GM18951 (cell line): ENCODE results near the gene CTXND1.
A peak's percentile ranks its signal among the peaks of the same experiment; 100 is the strongest.

Source experiments
- POLR2A ChIP-seq: IDR thresholded peaks from 4 replicates; pipeline ENCODE4 v1.6.1; 2011; ENCODE audit warnings: mild to moderate bottlenecking; ENCODE audit not compliant: insufficient read length, insufficient read depth; ENCODE audit errors: extremely low read depth
- in situ Hi-C: fragments of 300-500 bp; cut with MboI; formaldehyde crosslinking; loops from one replicate; pipeline ENCODE4 v1.12.0; 2022; ENCODE audit warnings: low sequenced_read_pairs, mixed read lengths, inconsistent platforms; ENCODE audit not compliant: unreplicated experiment

The CTXND1 gene

DNA sequence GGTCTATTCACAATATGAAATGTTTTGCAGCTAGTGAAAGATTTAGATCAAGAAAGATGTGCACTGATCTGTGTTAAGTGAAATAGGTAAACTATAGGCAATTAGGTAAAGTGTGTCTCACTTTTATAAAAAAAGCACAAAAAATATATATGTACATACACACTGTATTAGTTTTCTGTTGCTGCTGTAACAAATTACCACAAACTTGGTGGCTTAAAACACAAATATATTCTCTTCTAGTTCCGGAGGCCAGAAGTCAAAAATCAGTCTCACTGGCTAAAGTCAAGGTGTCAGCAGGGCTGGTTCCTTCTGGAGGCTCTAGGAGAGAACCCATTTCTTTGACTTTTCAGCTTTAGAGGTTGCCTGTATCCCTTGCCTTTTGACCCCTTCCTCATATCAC, 88.1 kb downstream of the CTXND1 start:
- in situ Hi-C loops = loop anchor here (25.0 kb wide), 1 partner anchor 277 kb away; the partner anchor contains the start of gene MTHFS
- no peak for TF ChIP-seq POLR2A

DNA sequence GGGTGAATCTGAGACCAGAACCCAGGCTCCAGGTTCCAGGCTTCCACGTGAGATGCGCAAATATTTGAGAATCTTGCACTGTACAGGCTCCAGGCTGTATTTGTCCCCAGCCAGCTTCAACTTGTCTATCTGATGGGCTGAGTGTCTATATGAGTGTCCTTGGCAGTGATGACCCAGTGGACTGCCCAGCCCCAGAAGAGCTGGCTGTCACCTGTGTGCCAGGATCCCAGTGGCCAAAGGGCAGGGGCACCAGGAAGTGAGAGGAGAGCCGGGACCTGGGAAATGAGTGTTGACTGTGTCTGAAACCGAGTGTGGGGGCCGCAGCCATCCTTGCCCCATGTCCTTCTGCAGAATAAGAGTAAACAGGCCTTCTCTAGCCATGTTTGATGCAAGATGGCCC, 88.8 kb downstream of the CTXND1 start:
- no peak for TF ChIP-seq POLR2A
- in situ Hi-C loops = loop anchor here (25.0 kb wide), 1 partner anchor 276 kb away; the partner anchor contains the start of gene MTHFS

DNA sequence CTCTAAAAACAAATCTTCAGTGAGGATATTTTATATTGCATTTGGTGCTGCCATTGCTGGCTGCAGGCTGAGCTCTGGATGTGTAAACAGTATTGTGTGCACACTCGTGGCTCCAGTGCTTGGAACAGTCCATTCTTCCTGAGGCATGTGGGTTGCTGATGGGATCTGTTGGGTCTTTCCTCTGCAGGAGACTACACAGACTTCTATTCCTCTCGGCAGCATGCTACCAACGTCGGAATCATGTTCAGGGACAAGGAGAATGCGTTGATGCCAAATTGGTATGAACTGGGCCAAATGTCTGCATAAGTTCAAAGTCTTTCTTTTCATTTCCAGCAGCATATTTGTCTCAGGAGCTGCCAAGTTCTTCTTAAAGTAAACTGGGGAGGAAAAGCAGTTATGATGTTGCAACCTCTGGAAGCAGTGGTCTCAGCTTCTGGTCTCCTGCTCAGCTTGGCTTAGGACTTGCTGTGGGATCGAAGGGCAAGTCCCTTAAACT, 89.9 kb downstream of the CTXND1 start:
- in situ Hi-C loops = loop anchor here (25.0 kb wide), 1 partner anchor 275 kb away; the partner anchor contains the start of gene MTHFS
- no peak for TF ChIP-seq POLR2A

DNA sequence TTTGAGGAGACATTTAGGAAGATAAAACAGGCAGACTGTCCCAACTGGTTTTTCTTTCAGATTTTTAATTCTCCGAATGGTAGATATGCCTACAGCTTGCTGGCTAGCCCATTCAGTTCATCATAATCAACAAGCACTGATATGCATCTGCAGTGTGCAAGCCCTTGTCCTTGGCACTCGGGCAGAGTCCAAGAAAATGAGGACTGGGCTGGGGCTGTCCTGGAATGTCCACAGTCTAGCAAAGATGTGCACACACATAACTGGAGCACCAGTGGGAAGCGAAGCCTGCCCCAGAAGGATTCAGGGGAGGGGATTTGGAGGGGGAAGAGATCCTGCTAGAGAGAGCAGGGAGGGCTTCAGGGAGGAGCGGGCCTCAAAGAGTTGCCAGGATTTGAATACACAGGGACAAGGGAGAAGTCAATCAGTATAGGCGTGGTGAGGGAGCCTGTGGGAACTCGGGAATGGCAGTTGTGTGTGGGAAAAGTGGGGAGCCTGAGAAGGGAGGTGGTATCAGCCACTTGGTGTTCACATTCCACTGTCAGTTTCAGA, 90.5 kb downstream of the CTXND1 start:
- in situ Hi-C loops = loop anchor here (25.0 kb wide), 1 partner anchor 274 kb away; the partner anchor contains the start of gene MTHFS

DNA sequence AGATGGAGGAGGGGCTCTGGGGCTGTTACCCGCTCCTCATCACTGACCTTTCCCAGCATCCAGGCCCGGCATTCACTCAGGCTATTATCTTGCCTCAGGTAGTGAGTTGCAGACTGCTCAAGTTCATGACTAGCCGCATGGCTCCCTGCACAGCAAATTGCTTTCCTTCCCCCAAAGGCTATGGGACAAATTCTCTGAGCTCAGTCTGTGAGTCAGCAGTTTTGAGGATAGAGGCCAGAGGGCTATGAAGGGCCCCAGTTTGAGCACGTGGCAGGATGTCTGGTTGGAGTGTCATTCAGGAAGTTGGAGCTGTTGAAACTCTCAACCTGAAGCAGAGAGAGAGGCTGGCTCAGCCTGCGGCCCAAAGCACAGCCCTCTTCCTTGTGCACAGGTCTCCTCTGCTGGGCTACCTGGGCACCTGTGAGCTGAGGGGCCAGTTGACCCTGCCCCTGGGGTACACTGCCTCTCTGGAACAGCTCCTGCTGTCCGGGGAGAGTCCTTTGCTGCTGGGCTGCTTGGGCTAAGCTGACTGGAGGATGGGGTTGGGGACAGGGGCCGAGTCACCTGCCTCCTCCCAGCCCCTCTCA, 91.3 kb downstream of the CTXND1 start:
- in situ Hi-C loops = loop anchor here (25.0 kb wide), 1 partner anchor 273 kb away; the partner anchor contains the start of gene MTHFS
- peak; percentile 16 for TF ChIP-seq POLR2A

More for the DNA sequence above, 90.5 kb downstream of the CTXND1 start:
- TF ChIP-seq POLR2A = no peak

DNA sequence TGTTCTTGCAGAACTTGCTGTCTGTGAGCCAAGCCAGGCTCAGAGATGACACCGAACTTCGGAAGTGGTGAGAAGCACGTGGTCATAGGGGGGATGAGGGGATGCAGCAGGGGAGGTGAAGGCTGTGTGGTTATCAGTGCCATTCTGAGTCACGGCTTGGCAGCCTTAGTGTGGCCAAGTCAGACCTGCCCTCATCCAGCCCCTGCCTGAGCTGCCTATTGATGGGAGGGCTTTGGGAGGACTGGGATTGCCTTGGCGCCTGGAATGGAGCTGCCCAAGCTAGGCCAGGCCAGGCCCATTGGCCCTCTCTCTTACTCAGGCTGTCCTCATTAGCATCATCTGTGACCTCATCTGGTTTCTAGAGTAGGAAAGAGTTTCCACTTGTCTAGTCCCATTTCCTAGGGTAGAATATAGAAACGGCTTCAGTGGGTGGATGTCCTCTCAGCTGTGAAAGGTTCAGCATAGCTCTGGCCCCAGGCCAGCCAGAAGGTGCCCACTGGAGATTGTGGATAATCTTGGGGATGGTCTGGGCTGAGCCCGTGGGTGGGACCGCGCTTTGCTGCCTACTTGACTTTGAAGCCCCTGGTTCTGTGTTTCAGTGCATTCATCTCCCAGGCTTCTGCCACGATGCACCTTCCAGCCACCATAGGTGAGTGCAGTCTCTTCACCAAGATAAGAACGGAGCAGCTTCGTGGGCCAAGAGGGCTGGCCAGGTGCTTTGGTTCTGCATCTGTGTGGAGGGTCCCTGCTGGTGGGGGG, 92.0 kb downstream of the CTXND1 start:
- in situ Hi-C loops = loop anchor here (25.0 kb wide), 1 partner anchor 273 kb away; the partner anchor contains the start of gene MTHFS
- TF ChIP-seq POLR2A = no peak

DNA sequence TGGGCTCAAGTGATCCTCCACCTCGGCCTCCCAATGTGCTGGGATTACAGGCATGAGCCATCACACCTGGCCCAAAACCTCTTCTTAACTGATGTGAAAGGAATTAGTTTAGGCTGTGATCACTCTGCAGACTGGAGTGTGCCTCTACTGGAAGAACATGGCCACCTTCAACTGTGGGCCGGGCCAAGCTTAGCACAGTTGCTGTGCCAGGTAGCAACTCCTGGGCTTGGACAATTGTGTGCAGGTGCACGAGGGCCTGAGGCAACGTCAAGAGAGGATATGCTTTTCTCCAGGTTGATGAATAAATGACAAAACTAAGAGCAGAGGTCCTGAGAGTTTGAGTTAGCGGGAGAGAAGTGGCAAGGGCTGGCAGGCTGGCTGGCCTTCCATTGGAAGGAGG, 92.7 kb downstream of the CTXND1 start:
- TF ChIP-seq POLR2A = no peak
- in situ Hi-C loops = loop anchor here (25.0 kb wide), 1 partner anchor 272 kb away; the partner anchor contains the start of gene MTHFS

DNA sequence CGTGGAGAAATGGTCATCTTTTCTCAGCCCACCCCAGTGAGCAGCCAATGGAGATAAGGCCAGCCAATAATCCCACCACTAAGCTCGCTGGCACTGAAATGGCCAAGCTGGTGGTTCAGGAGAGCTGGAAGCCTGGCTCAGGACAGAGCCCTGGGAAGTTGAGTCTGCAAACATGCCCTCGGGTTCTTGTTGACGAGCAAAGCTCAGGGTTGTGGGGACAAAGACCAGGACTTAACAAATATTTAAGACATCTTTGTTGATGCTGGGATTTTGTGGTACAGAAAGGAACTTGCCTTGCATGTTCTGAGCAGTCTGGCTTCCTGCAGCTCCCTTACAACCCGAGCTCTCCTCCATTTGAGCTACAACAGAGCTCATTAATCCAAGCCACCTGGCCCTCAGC, 94.8 kb downstream of the CTXND1 start:
- TF ChIP-seq POLR2A = no peak
- in situ Hi-C loops = loop anchor here (25.0 kb wide), 1 partner anchor 270 kb away; the partner anchor contains the start of gene MTHFS

DNA sequence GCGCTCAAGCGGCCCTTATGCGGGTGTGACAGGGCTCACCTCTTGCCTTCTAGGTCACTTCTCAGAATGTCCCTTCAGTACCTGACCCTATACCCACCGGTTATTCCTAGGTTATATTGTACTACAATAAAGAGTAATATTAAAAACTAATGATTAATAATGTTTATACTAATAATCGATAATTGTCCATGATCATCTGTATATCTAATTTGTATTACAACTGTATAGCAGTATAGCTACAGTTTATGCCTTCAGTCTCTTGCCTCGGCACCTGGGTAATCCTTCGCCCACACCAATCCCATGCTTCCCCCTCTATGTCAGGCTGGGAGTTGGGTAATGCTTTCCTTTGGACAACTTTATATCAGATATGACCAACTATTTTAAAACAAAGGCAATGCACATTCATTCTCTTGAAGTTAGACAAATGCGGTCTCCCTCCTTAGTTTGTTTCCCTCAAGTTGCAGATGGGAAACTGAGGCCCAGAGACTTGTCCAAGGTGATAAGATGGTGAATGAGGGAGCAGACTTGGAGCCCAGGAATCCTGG, 95.8 kb downstream of the CTXND1 start:
- in situ Hi-C loops = loop anchor here (25.0 kb wide), 1 partner anchor 269 kb away; the partner anchor contains the start of gene MTHFS
- no peak for TF ChIP-seq POLR2A

DNA sequence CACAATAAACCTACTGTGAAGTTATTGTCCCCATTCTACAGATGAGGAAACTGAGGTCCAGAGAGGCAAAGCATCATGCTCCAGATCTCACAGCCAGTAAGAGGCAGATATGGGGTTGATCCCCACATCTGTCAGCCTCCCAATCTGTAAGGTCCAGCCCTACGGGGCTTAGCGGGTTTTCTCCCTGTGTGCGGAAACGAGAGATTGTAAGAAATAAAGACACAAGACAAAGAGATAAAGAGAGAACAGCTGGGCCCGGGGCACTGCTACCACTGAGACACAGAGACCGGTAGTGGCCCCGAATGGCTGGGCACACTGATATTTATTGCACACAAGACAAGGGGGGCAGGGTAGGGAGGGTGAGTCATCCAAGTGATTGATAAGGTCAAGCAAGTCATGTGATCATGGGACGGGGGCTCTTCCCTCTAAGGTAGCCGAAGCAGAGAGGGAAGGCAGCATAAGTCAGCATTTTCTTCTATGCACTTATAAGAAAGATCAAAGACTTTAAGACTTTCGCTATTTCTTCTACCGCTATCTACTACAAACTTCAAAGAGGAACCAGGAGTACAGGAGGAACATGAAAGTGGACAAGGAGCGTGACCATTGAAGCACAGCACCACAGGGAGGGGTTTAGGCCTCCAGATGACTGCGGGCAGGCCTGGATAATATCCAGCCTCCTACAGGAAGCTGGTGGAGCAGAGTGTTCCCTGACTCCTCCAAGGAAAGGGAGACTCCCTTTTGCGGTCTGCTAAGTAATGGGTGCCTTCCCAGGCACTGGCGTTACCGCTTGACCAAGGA, 96.4 kb downstream of the CTXND1 start:
- in situ Hi-C loops = loop anchor here (25.0 kb wide), 1 partner anchor 268 kb away; the partner anchor contains the start of gene MTHFS

DNA sequence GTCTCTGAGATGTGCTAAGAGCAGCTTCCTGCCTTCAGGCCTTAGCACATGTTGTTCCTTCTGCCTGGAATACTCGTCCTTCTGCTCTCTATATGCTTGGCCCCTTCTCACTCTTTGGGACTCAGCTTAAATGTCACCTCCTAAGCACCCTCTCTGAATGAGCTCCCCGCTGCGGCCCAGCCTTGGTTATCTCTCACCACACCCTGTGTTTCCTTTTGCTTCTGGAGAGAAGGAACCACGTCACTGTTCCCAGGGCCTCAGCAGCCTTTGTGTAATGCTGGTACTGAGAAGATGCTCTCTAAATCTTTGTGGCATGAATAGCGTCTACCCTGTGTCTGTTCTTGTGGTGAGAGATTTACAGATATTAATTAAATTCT, 97.0 kb downstream of the CTXND1 start:
- in situ Hi-C loops = loop anchor here (25.0 kb wide), 1 partner anchor 268 kb away; the partner anchor contains the start of gene MTHFS
- no peak for TF ChIP-seq POLR2A

DNA sequence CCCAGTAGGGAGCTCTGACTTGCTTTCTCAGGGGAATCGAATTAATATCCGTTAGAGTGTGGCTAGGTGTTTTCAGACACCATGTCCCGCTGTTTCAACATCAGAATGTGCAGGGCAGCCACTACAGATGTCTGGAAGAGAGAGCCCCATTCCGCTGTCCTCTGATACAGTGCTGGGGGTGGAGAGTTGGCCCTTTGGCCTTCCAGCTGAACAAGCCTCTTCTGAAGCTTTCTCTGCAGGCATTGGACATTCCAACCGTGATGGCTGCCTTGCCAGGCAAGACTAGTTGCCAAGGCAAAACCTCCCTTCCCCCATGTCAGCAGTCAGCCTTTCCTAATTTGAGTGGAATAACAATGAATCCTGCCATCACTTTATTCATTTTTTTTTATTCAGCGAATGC, 97.7 kb downstream of the CTXND1 start:
- no peak for TF ChIP-seq POLR2A
- in situ Hi-C loops = loop anchor here (25.0 kb wide), 1 partner anchor 267 kb away; the partner anchor contains the start of gene MTHFS
